ENCODE results near the gene NDUFA13. TPM values are rescaled to one million over a fixed set of nuclear protein-coding genes. Genes with fewer than 3 reads are reported as not detected.

NDUFA13 gene
- total RNA-seq, 4 donors from 2014 or later = 41.6 to 113 (median 71.4) TPM

DNA sequence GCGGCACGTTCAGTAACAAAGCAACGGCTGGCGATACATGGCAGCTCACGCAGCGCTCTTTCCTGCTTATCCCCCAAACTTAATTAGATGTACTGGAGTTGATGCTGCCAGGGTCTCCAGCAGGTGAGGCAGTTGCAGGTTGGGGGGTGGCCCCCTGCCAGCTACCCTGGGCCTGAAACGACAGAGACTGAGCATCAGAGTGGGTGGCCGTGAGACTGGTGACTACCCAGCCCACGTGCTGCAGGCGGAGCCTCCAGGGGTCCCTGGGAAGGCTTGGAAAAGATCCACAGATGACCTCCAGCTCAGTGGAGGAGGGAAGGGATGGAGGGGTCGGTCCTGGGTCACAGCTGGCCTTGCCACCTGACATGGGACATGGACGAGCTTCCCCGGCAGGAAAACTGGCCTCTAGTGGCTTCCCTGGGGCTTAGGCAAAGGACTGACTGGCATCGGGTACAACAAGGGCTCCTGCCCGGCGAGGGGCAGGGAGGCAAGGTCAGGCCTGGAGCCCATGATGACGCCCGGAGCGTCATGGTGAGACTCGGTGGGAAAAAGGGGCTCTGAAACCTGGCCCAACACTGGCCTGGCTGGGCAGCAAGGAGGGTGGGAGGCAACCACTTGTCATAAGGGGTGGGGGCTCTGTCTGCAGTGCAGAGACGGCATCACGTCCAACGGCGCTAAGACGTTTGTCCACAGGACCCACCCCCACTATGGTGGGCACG, 46.1 kb downstream of the NDUFA13 start:
- no peak for TF ChIP-seq EP300 (IDR thresholded peaks at IDR 0.05)
- no peak for TF ChIP-seq POLR2AphosphoS5 (IDR thresholded peaks at IDR 0.05)
- TF ChIP-seq, protein P1, sequence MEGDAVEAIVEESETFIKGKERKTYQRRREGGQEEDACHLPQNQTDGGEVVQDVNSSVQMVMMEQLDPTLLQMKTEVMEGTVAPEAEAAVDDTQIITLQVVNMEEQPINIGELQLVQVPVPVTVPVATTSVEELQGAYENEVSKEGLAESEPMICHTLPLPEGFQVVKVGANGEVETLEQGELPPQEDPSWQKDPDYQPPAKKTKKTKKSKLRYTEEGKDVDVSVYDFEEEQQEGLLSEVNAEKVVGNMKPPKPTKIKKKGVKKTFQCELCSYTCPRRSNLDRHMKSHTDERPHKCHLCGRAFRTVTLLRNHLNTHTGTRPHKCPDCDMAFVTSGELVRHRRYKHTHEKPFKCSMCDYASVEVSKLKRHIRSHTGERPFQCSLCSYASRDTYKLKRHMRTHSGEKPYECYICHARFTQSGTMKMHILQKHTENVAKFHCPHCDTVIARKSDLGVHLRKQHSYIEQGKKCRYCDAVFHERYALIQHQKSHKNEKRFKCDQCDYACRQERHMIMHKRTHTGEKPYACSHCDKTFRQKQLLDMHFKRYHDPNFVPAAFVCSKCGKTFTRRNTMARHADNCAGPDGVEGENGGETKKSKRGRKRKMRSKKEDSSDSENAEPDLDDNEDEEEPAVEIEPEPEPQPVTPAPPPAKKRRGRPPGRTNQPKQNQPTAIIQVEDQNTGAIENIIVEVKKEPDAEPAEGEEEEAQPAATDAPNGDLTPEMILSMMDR (IDR thresholded peaks at IDR 0.05) = no peak
- no peak for TF ChIP-seq POLR2A (IDR thresholded peaks at IDR 0.05)
- Histone ChIP-seq H3K9me3 (no peaks in the 10 kb centered on the region), H3K27ac (no peak overlapping the region), H3K36me3 (no peaks in the 10 kb centered on the region), H3K4me1 (no peaks in the 10 kb centered on the region), H3K4me3 (no peak overlapping the region), H3K27me3 (no peaks in the 10 kb centered on the region)
- 80 to 92% methylated on average over 2 to 6 of the region's 26 CpGs for WGBS, 2 donors (ENCODE audit: low coverage in 1 of 2)
- no peak for ATAC-seq

DNA sequence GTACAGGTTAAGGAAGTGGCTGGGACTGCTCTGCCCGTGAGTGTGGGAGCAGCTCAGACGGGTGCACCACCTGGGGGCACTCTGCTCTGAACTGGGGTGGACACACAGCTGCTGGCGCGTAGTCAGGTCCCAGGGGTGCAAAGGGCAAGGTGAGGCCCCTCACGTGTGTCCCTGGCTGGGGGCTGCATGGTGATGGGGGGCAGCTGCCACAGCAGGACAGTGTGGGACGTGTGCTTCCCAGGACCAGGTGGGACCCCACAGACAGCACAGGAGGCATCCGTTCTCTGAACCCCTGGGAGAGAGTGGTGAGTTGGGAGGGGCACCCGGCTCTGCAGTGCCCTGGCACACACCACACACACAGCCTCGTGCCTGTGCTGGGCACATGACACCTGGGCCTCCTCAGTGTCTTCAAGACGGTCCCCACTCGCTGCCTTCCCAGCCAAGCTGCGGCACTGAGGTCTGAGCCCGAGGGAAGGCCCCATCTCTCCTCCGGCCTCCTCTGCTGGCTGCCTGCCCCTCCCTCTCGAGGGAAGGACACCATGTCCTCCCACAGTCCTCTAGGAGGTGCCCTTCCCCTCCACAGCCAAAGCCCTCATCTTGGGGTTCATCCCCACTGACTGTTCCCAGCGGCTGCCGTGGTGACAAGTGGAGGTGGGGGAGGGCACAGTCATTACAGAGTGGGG, 46.8 kb downstream of the NDUFA13 start:
- no peaks in the 10 kb centered on the region for H3K9me3 ChIP-seq
- WGBS, 2 donors (ENCODE audit: low coverage in 1 of 2) = 80 to 81% methylated on average over 1 to 3 of the region's 17 CpGs

DNA sequence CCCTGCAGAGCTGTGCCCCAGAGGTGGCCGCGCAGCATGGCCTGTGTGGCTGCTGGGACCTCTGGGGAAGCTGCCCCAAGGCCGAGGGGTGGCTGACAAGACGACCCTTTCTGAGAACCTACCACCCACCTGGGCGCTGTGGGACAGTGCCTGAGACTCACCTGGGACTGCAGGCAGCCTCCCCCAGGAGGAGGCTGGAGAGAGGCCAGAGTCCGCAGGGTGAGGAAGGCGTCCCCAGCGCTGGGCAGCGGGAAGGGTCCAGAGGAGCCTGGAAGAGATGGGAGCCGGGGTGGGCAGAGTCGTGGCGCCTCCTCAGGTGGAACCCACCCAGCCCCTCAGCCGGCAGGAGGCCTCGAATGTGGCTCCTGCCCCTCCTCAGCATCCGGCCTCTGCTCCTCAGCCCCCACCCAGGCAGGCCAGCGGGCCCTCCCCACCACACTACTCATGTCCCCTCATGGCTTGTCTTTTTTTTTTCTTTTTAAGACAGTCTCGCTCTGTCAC, 47.4 kb downstream of the NDUFA13 start:
- TF ChIP-seq POLR2AphosphoS5 (IDR thresholded peaks at IDR 0.05) = no peak
- no peak for TF ChIP-seq POLR2A (IDR thresholded peaks at IDR 0.05)
- TF ChIP-seq EP300 (IDR thresholded peaks at IDR 0.05) = no peak
- TF ChIP-seq, protein P1 (IDR thresholded peaks at IDR 0.05) = no peak
- 81 to 100% methylated on average over 2 to 9 of the region's 17 CpGs for WGBS, 2 donors (ENCODE audit: low coverage in 1 of 2)
- no peaks in the 10 kb centered on the region for H3K4me1 ChIP-seq
- H3K9me3 ChIP-seq = no peaks in the 10 kb centered on the region
- H3K4me3 ChIP-seq = no peak overlapping the region
- no peaks in the 10 kb centered on the region for H3K36me3 ChIP-seq
- H3K27ac ChIP-seq = no peak overlapping the region
- no peaks in the 10 kb centered on the region for H3K27me3 ChIP-seq
- no peak for ATAC-seq

More for the DNA sequence above, 46.8 kb downstream of the NDUFA13 start:
- TF ChIP-seq POLR2A (IDR thresholded peaks at IDR 0.05) = no peak
- TF ChIP-seq, protein P1 (IDR thresholded peaks at IDR 0.05) = no peak
- TF ChIP-seq EP300 (IDR thresholded peaks at IDR 0.05) = no peak
- no peak for TF ChIP-seq POLR2AphosphoS5 (IDR thresholded peaks at IDR 0.05)
- ATAC-seq = no peak
- H3K27ac ChIP-seq = no peak overlapping the region
- H3K27me3 ChIP-seq = no peaks in the 10 kb centered on the region
- no peak overlapping the region for H3K4me3 ChIP-seq
- H3K36me3 ChIP-seq = no peaks in the 10 kb centered on the region
- H3K4me1 ChIP-seq = no peaks in the 10 kb centered on the region

GRCh38 chr19:19566306-19566705, 50.3 kb downstream of the NDUFA13 start:
- H3K4me3 ChIP-seq = no peak overlapping the region
- H3K36me3 ChIP-seq = no peaks in the 10 kb centered on the region
- ATAC-seq = no peak
- no peaks in the 10 kb centered on the region for H3K9me3 ChIP-seq
- H3K27ac ChIP-seq = no peak overlapping the region
- no peaks in the 10 kb centered on the region for H3K4me1 ChIP-seq
- WGBS, 2 donors (ENCODE audit: low coverage in 1 of 2) = 66 to 73% methylated on average over 3 to 6 of the region's 7 CpGs
- H3K27me3 ChIP-seq = no peaks in the 10 kb centered on the region
- TF ChIP-seq EP300 (IDR thresholded peaks at IDR 0.05) (no peak), POLR2A (IDR thresholded peaks at IDR 0.05) (no peak), POLR2AphosphoS5 (IDR thresholded peaks at IDR 0.05) (no peak)
- TF ChIP-seq, protein P1 (IDR thresholded peaks at IDR 0.05) = no peak

Measured in gastroesophageal sphincter (tissue), 4 donors.